ENCODE results near the gene MCRIP2.
A peak's percentile ranks its signal among the peaks of the same experiment; 100 is the strongest.

MCRIP2 gene

DNA sequence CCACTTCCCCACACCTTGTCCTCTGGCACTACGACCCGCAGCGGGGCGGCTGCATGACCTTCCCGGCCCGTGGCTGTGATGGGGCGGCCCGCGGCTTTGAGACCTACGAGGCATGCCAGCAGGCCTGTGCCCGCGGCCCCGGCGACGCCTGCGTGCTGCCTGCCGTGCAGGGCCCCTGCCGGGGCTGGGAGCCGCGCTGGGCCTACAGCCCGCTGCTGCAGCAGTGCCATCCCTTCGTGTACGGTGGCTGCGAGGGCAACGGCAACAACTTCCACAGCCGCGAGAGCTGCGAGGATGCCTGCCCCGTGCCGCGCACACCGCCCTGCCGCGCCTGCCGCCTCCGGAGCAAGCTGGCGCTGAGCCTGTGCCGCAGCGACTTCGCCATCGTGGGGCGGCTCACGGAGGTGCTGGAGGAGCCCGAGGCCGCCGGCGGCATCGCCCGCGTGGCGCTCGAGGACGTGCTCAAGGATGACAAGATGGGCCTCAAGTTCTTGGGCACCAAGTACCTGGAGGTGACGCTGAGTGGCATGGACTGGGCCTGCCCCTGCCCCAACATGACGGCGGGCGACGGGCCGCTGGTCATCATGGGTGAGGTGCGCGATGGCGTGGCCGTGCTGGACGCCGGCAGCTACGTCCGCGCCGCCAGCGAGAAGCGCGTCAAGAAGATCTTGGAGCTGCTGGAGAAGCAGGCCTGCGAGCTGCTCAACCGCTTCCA is 8.1 kb upstream of the MCRIP2 start:
- no peak for DNase-seq

DNA sequence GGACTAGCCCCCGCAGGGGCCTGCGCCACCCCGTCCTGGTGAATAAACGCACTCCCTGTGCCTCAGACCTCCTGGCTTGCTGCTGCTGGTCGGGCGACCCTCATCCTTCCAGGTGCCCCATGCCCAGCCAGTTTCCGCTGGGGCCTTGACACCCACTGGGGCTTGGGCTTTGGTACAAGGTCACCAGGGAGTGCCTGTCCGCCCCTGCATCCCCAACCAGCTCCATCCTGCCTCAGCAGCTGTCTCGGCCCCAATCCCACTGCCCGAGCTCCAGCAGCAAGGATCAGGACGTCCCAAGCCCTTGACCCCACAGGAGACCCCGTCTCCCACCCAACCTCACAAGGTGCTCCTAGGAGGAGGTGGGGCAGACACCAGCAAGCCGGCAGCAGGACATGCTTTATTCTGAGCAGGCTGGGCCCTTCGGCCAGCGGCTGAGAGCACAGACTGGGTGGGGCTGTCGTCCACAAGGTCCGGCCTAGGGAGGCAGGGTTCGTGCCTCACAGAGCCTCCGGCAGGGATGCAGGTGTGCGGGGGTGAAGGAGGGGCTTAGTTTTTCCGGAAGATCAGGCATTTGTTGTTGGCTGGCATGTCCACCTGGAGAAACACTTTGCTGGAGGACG is 7.5 kb upstream of the MCRIP2 start:
- no peak for DNase-seq

DNA sequence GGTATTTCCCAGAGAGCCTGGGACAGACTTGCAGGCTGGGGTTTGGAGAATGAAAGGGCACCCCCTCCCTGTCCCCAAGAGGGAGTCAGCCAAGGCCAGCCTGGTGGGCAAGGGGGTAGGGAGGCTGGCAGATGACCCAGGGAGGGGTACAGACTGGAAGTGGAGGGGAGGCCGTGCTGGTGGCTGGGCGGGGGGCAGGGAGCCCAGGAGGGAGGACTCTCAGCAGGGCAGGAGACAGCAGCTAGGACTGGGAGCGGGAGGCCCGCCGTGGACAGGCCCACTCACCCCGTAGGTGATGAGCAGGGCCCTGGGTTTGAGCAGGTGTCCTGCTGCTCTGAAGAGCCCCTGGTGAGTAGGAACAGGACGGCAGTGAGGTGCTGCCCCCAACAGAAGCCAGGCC is 6.6 kb upstream of the MCRIP2 start:
- DNase-seq, result no peak

DNA sequence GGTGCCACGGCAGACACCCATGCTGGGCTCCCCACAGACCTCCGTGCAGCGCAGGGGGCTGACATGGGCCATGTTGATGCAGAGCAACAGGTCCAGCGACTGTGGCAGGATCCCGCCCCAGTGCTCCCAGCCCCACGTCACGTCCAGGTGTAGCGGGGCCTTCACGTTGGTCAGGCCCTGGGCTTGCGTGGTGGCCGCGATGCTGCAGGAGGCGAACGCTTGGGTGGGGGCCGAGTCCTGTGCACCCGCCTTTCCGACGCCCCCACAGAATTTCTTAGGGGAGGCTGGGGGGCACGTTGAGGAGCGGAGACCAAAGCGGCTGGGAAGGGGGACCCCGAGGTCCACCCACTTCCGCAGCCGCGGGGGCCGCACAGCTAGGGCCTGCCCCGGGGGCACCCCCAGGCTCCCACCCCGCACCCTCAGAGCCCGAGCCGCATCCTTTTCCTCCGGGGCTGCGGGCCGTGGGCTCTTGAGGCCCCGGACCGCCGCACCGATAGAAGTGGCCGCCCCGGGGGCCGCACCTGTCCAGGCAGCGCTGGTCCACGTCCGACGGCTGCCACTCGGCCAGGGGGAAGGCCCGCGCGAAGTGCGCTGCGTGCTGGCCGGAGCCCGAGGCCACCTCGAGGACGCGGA is 5.9 kb upstream of the MCRIP2 start:
- no peak for DNase-seq

DNA sequence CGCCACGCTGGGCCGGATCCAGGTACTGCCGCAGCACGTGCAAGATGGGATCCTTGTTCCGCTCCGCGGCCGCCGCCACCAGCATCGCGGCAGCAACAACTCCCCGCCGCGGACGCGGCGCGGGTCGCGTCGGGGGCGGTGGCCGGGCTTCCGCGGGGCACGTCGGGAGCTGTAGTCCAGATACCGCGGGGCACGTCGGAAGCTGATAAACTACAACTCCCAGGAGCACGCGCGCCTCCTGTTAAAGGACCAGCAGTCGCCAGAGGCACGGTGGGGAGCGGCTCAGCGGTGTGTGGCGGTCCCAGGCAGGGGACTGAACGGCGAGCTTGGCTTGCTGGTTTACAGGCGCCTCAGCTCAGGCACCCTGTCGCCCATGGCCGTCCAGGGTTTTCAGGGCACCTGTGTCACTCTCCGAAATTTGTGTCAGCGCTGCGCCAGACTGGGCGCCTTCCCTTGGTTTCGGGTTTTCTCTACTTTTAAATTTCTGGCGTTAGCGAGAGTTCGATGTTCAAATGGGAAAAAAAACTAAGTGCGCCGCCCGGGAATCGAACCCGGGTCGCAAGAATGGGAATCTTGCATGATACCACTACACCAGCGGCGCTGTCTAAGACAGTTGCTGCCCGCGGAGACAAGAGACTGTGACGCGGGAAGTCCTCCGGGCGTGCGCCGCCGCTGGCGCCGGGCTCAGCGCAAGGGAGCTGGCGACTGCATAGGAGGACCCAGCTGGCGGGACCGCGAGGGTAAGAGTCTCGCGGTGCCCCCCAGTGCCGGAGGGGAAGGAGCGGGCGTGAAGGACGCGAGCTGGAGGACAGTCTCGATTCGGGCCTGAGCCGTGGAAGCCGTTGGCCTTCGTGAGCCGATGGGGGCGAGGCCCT is 5.2 kb upstream of the MCRIP2 start, which contains the start of gene METTL26:
Gene METTL26 (minus strand): TSS at position 100 of the 875 bp plus-strand sequence. CDS start 15 bp downstream, at position 85.
- peak; percentile 94 for DNase-seq

DNA sequence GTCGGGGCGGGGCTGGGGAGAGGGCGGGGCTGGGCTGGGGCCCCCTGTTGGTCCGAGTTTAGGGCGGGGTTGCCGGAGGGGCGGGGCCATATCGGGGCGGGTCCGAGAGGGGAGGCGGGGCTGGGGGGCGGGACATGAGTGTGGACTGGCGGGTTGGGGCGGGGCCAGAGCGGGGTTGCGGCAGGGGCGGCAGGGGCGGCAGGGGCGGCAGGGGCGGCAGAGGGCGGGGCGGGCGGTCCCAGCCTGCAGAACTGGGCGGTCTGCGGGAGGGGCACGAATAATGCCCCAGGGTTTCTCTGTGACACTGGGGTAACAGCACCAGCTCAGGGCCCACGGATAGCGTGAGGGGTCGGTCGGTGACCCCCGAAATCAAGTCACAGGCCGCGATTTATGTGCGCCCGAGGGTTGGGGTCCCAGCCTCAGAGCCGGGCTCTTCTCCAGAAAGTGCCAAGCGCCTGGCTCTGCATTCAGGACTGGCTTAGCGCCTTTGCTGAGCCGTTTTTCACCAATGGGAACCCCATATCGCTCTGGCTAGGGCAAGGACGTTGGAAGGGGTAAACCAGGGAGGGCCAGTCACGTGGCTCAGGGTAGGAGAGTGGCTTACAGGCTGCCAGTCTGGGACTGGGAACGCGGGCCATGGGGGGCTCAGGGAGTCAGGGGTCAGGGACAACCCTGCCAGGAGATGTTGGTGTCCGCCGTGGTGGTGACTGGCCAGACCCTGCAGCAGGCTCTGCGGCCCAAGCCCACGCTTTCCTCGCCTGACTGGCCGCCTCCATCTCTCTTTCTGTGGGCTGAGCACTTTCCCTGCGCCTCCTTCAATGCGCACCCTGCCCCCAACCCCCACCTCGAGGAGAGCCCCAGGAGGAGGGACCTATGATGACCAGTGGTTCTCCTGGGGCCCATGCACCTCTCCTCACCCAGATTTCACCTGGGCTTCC is 4.3 kb upstream of the MCRIP2 start:
- DNase-seq, result peak; percentile 89

DNA sequence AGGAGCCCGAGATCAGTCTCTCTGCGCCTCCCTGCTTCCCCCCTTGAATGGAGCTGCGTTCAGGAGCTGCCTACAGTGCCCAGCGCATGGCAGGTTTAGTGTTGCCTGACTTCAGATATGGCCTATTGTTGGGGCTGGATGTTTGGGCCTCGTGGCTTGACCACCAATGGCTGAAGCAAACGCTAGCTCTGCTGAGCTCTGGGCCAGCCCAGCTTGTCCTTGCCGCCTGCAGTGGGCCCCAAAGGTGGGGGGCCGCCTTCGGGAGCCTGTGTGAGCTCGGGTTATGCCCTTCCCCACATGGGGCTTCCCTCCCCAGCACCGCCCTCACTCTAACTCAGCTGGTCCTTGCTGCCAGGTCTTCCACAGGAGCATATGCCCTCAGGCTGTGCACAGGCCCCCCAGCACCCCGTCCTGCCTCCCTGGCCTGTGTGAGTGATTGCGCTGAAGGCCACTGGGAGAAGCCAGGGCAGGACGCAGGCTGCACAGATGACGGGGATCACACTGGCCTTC is 3.5 kb upstream of the MCRIP2 start:
- DNase-seq, result no peak

GRCh38 chr16:638836-639235 is 2.8 kb upstream of the MCRIP2 start:
- DNase-seq, result no peak

- DNase-seq, result no peak
Measured at GRCh38 chr16:640614-641013, 1.0 kb upstream of the MCRIP2 start.

GRCh38 chr16:642189-643049 is 791 bp downstream of the MCRIP2 start:
- DNase-seq, result no peak

DNA sequence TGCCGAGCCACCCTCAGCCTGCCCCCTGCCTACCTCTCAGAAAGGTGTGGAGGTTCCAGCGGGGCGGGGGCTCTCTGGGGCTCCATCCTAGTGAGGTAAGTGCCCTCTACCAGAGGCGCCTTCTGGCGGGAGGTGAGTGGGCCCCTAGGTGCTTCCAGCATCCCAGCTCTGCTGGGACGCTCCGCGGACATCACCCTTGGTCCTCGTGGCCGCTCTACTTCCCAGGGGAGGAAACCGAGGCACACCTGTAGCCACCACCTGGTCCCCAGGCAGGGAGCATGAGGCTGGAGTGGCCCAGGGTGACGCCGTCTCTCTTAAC is 1.4 kb downstream of the MCRIP2 start:
- no peak for DNase-seq

DNA sequence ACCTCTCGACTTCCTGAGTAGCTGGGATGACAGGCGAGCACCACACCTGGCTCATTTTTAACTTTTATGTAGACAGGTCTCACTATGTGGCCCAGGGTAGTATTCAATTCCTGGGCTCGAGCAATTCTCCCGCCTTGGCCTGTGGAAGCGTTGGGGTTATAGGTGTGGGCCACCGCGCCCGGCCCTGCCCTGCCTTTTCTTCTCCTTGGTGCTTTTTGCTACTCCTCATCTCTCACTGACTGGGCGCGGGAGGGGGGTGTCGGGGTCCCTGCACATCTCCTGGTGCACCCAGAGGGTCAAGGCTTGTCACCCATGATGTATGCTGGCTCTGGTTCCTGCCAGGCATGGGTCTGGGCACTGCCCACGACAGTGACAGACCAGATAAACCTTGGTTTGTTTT is 2.9 kb downstream of the MCRIP2 start:
- no peak for DNase-seq

DNA sequence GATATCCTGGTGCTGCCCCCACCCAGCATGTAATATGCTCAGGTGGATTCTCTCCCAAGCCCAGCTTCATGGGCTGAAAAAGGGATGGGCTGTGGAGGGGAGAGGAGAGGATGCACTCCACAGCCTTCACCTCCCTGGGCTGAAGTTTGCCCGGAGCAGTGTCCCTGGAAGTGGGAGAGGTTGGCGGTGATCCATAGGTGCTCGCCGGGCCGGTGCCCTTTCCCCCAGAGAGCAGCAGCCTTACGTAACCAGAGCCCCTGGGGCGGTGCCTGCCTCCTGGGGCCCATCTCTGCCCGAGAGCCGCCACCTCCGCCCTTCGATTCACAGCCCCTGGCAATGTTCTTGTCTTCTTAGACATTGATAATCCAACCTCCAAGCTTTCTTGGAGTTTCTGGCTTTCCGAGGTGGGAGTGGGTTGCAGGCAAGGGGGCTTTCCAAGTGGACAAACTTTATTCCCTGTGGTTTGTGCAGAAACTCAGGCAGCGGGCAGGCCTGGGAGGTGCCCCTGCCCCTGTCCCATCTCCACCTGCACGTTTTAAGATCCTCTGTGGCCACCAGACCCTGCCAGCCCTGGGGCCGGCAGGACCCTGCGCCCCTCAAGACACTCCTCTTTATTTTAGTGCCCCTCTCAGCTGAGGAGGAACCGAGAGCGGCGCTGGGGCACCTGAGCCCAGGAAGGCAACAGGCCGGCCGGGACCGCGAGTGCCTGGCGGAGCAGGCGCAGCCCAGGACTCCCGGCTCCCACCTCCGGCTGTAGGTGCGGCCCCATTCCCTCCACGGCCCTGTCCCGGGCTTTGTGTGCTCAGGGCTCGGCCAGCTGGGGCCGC is 4.4 kb downstream of the MCRIP2 start:
- DNase-seq, result no peak

- no peak for DNase-seq
Measured at GRCh38 chr16:646679-647172, 5.1 kb downstream of the MCRIP2 start.

DNA sequence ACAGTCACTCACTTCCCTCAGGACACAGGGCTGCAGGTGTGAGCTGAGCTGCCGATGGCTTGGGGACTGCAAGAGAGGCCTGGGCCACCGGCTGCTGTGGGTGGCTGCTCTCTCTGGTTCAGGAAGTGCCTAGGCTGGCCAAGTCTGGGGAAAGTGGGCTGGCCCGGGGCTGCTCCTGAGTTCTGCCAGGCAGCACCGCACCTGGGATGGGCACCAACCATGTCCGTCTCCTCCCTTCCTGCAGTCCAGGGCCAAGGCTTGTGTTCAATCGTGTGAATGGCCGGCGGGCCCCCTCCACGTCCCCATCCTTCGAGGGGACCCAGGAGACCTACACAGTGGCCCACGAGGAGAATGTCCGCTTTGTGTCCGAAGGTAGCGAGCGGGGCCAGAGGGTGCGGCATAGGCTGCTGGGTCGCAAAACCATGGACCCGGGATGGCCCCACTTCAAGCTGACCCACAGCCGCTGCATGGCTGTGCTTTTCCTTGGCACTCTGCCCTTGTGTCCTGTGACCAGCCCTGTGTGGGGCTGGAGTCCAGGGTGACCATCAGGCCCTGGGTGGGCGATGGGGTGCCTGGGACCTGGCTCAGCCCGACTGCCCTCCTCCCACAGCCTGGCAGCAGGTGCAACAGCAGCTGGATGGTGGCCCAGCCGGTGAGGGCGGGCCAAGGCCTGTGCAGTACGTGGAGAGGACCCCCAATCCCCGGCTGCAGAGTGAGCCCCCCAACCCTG is 5.7 kb downstream of the MCRIP2 start:
- no peak for DNase-seq

DNA sequence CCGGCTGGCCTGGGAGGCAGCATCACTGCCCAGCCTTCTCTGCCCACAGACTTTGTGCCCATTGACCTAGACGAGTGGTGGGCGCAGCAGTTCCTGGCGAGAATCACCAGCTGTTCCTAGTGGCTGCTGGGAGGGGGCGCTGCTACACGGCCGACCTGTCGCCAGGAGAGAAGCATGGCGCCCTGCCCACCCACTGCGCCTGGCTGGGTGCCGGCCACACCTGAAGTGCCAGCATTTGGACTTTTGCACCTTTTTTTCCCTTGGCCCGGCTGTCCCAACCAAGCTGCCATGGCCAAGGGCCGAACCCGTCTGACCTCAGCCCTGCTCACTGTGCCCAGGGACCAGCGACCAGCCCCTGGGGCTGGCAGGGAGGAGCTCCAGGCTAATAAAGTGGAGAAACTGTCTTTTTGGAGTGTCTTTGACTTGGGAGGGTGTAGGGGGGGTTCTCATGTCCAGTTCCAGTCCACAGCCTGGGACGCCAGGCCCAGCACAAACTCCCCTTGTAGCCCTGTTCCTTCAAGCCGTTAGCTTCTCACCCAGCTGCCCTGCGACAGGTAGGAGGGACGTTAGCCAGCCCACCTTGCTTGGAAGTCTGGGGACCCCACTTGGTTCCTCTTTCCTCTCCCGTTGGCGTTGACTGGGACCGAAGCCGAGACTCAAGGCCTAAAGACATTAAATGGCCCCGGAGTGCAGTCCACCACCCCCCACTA is 6.6 kb downstream of the MCRIP2 start:
- peak; percentile 20 for DNase-seq

GRCh38 chr16:648781-649589 is 7.4 kb downstream of the MCRIP2 start, which contains the start of gene WDR90:
WDR90 (plus strand) TSS chr16:649365; CDS start chr16:649417, 52 bp downstream.
- peak; percentile 88 for DNase-seq

Data from fibroblast of skin of right quadriceps (primary cell).